Endothelial cell (in vitro differentiated cells): ENCODE data around the gene NGEF. TPM values are rescaled to one million over a fixed set of nuclear protein-coding genes. Genes with fewer than 3 reads are reported as not detected.

Experiments used
- DNase-seq: peaks from one replicate; pipeline ENCODE4 v3.0.0; 2021; ENCODE audit warnings: low spot score
- H3K27ac Mint-ChIP-seq: one replicate; pipeline ENCODE4 v1.8.0; 2021; ENCODE audit warnings: mixed read lengths, inconsistent platforms; ENCODE audit not compliant: unreplicated experiment
- H3K27me3 Mint-ChIP-seq: one replicate; pipeline ENCODE4 v1.8.0; 2021; ENCODE audit warnings: mild to moderate bottlenecking, moderate library complexity, mixed read lengths, inconsistent platforms; ENCODE audit not compliant: unreplicated experiment
- H3K36me3 Mint-ChIP-seq: one replicate; pipeline ENCODE4 v1.8.0; 2021; ENCODE audit warnings: mild to moderate bottlenecking, low read depth, mixed read lengths, inconsistent platforms; ENCODE audit not compliant: unreplicated experiment
- H3K4me1 Mint-ChIP-seq: one replicate; pipeline ENCODE4 v1.8.0; 2021; ENCODE audit warnings: mild to moderate bottlenecking, mixed read lengths, inconsistent platforms; ENCODE audit not compliant: unreplicated experiment
- H3K4me3 Mint-ChIP-seq: one replicate; pipeline ENCODE4 v1.8.0; 2021; ENCODE audit warnings: mild to moderate bottlenecking, mixed read lengths, inconsistent platforms; ENCODE audit not compliant: unreplicated experiment
- H3K9me3 Mint-ChIP-seq: one replicate; pipeline ENCODE4 v1.8.0; 2021; ENCODE audit warnings: mixed read lengths, inconsistent platforms; ENCODE audit not compliant: unreplicated experiment
- CTCF ChIP-seq: fragments of 200-600 bp; sonication (generic); IDR thresholded peaks from one replicate; pipeline ENCODE4 v1.5.0; 2021; ENCODE audit warnings: antibody characterized with exemption; ENCODE audit not compliant: unreplicated experiment
- total RNA-seq: library from RNA; stranded (reverse); fragmentation: NEBNext Ultra II Directional; extraction: Animal tissue kit (Norgen Biotek cat#: 25700); gene quantifications from one replicate; pipeline ENCODE4 v1.2.1, GENCODE V29; 2021; ENCODE audit not compliant: unreplicated experiment

NGEF gene
- total RNA-seq, 1 donor from 2014 or later = 1.4 TPM

GRCh38 chr2:232900811-232901735 lies 112.0 kb downstream of the NGEF start:
- peaks cover 4% of the 10 kb centered on the region for H3K27me3 Mint-ChIP-seq
- DNase-seq = no peak
- no peaks in the 10 kb centered on the region for H3K36me3 Mint-ChIP-seq
- no peak overlapping the region for H3K27ac Mint-ChIP-seq
- no peaks in the 10 kb centered on the region for H3K9me3 Mint-ChIP-seq
- TF ChIP-seq CTCF = no peak
- peaks cover 4% of the 10 kb centered on the region for H3K4me1 Mint-ChIP-seq
- H3K4me3 Mint-ChIP-seq = no peak overlapping the region

GRCh38 chr2:232898592-232899543 lies 114.2 kb downstream of the NGEF start:
- Mint-ChIP-seq H3K4me1 (peaks cover 4% of the 10 kb centered on the region), H3K9me3 (no peaks in the 10 kb centered on the region), H3K36me3 (no peaks in the 10 kb centered on the region), H3K27me3 (peaks cover 4% of the 10 kb centered on the region), H3K27ac (no peak overlapping the region), H3K4me3 (no peak overlapping the region)
- no peak for TF ChIP-seq CTCF
- DNase-seq = no peak

GRCh38 chr2:232897598-232898408 lies 115.3 kb downstream of the NGEF start:
- Mint-ChIP-seq H3K36me3 (no peaks in the 10 kb centered on the region), H3K4me1 (peaks cover 4% of the 10 kb centered on the region), H3K9me3 (no peaks in the 10 kb centered on the region), H3K27ac (no peak overlapping the region), H3K27me3 (peaks cover 4% of the 10 kb centered on the region), H3K4me3 (no peak overlapping the region)
- no peak for DNase-seq
- TF ChIP-seq CTCF = no peak

- Mint-ChIP-seq H3K27ac (no peak overlapping the region), H3K36me3 (peaks cover 2% of the 10 kb centered on the region), H3K27me3 (peaks cover 4% of the 10 kb centered on the region), H3K4me1 (peaks cover 4% of the 10 kb centered on the region), H3K9me3 (no peaks in the 10 kb centered on the region), H3K4me3 (no peak overlapping the region)
- no peak for TF ChIP-seq CTCF
- no peak for DNase-seq
These were observed 116.1 kb downstream of the NGEF start for GRCh38 chr2:232896720-232897597.
